GM12891 (cell line): Measurements from ENCODE around the gene C15orf39.
A peak's percentile ranks its signal among the peaks of the same experiment; 100 is the strongest.

Source experiments
- PAX5 ChIP-seq: IDR thresholded peaks from 2 replicates; pipeline ENCODE4 v1.6.1; 2011; ENCODE audit warnings: low read length, moderate library complexity, mild to moderate bottlenecking; ENCODE audit not compliant: insufficient read depth, severe bottlenecking
- POLR2A ChIP-seq: IDR thresholded peaks from 2 replicates; pipeline ENCODE4 v1.6.1; 2011; ENCODE audit warnings: low read depth, low read length, control low read depth
- POLR2AphosphoS5 ChIP-seq: IDR thresholded peaks from 2 replicates; pipeline ENCODE4 v1.6.1; 2011; ENCODE audit warnings: low read depth, low read length, control low read depth
- TAF1 ChIP-seq: IDR thresholded peaks from 2 replicates; pipeline ENCODE4 v1.6.1; 2011; ENCODE audit warnings: low read depth, low read length, control low read depth

- peak; percentile 72; the same call in 1 of the 2 replicates for TF ChIP-seq POLR2A
- peak; percentile 92 for TF ChIP-seq POLR2AphosphoS5
- no peak for TF ChIP-seq TAF1
- TF ChIP-seq PAX5, result no peak
Observed at GRCh38 chr15:75213768-75214221, 12.1 kb downstream of the C15orf39 start.
